Ovary (tissue), 9 donors: ENCODE data around the gene HOXD9. TPM values are rescaled to one million over a fixed set of nuclear protein-coding genes. Genes with fewer than 3 reads are reported as not detected.

Experiments used
- DNase-seq, 5 donors: peaks; one replicate each; pipeline ENCODE4 v3.0.0-alpha.2; 2019 to 2020
- H3K27ac ChIP-seq, 2 donors: fragments of 200-600 bp; one replicate each; pipeline versions ENCODE4 v1.5.1 to v1.8.0; 2019 to 2022
- H3K27me3 ChIP-seq: fragments of 200-600 bp; one replicate; pipeline ENCODE4 v1.8.0; 2022
- H3K36me3 ChIP-seq: fragments of 200-600 bp; sonication (generic); one replicate; pipeline ENCODE4 v1.5.1; 2019
- H3K4me1 ChIP-seq: one replicate; pipeline ENCODE4 v1.8.1; 2013; ENCODE audit warnings: mild to moderate bottlenecking, moderate library complexity; ENCODE audit not compliant: insufficient read depth
- H3K4me3 ChIP-seq: fragments of 200-600 bp; sonication (generic); one replicate; pipeline ENCODE4 v1.5.1; 2017
- H3K9me3 ChIP-seq, 2 donors: fragments of 200-600 bp in 1 of 2; sonication (generic) in 1 of 2; one replicate each; pipeline versions ENCODE4 v1.5.1 to v1.8.1; 2013 to 2019; ENCODE audit warnings: mild to moderate bottlenecking in 1 of 2, moderate library complexity in 1 of 2
- EP300 ChIP-seq: sonication (generic); formaldehyde crosslinking; IDR thresholded peaks from one replicate; pipeline ENCODE4 v1.6.1; 2017; ENCODE audit warnings: antibody characterized with exemption
- POLR2A ChIP-seq: fragments of 450-650 bp; IDR thresholded peaks from one replicate; pipeline ENCODE4 v1.6.1; 2017; ENCODE audit warnings: antibody characterized with exemption, mild to moderate bottlenecking, moderate library complexity
- WGBS, 3 donors: extraction: QIAGEN DNeasy Blood & Tissue Kit in 1 of 3; methylation state at CpG; one replicate each; pipeline versions ENCODE4 v1.1.5 to v1.1.7; 2013 to 2017; 5-methylcytosine and 5-hydroxymethylcytosine counted together
- intact Hi-C, 4 donors: fragments of 100-400 bp; cut with DNase I; formaldehyde crosslinking; loops; one replicate each; pipeline versions ENCODE4 v1.11.0 to v1.15.1; 2022 to 2023
- polyA plus RNA-seq, 2 donors: library from polyadenylated mRNA; stranded (reverse); fragments of 200-250 nt in 1 of 2; fragments of 350-450 nt in 1 of 2; fragmentation: Illumina TruSeq in 1 of 2; extraction: RNeasy Lipid Tissue Mini Kit (QIAGEN cat#74804) in 1 of 2; gene quantifications; one replicate each; pipeline ENCODE4 v1.2.3, GENCODE V29; 2013 to 2014
- total RNA-seq, 7 donors: library from RNA; depleted of rRNA in 2 of 7; stranded (reverse); fragments of >200 nt in 2 of 7; fragmentation: NEBNext Ultra II Directional in 3 of 7; extraction: Animal tissue kit (Norgen Biotek cat#: 25700) in 3 of 7; gene quantifications; one replicate each; pipeline versions ENCODE4 v1.1.0 to v1.2.4, GENCODE V29; 2016 to 2023
- TF ChIP-seq, protein P1 (sequence below), 3 donors: fragments of 450-650 bp in 2 of 3; fragments of 200-600 bp in 1 of 3; IDR thresholded peaks; one replicate each; pipeline versions ENCODE4 v1.5.1 to v1.8.0; 2016 to 2022; ENCODE audit warnings: antibody characterized with exemption in 3 of 3, mild to moderate bottlenecking in 1 of 3
- donor health status: DM: no; HTN: no; CAD: no; lungs with moderate emphysema.
- donor health status: DM: no; HTN: no; CAD: no.
- donor health status: Bipolar disorder and iron deficiency.
- donor health status: DM: yes; HTN: yes; CAD: no.
- donor health status: DM: no; HTN: no; CAD: no.
- donor health status: DM: yes; HTN: yes; CAD: no.

Gene HOXD9
- total and polyA plus RNA-seq, 9 donors = 9.7 to 20.6 (median 12.8) TPM

DNA sequence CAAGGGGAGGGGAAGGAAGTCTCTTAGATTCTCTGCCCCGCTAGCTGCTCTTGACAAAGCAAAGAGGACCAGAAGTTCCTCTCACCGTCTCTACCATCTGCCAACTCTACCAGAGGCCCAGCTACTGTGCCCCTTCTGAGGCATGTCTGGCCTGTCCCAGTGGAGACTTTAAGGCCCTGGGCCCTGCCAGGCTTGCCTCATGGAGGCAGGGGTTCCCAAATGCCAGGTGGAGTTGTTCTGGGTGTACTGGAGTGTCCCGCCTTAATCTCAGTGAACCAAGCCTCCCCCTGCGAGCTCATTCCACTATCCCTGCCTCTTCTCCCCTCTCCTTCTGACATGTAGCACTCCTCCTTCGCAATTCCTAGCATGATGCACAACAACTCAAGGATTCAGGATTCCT, 20.7 kb upstream of the HOXD9 start:
- Histone ChIP-seq H3K36me3 (no peaks in the 10 kb centered on the region), H3K9me3 (peaks cover 0 to 3% of the 10 kb centered on the region in 2 donors), H3K27ac (no peak overlapping the region), H3K27me3 (peaks cover 6% of the 10 kb centered on the region), H3K4me1 (no peaks in the 10 kb centered on the region), H3K4me3 (no peak overlapping the region)
- WGBS, 3 donors = 64 to 75% (median 70%) methylated on average over 5 of the region's 5 CpGs
- TF ChIP-seq, protein P1, sequence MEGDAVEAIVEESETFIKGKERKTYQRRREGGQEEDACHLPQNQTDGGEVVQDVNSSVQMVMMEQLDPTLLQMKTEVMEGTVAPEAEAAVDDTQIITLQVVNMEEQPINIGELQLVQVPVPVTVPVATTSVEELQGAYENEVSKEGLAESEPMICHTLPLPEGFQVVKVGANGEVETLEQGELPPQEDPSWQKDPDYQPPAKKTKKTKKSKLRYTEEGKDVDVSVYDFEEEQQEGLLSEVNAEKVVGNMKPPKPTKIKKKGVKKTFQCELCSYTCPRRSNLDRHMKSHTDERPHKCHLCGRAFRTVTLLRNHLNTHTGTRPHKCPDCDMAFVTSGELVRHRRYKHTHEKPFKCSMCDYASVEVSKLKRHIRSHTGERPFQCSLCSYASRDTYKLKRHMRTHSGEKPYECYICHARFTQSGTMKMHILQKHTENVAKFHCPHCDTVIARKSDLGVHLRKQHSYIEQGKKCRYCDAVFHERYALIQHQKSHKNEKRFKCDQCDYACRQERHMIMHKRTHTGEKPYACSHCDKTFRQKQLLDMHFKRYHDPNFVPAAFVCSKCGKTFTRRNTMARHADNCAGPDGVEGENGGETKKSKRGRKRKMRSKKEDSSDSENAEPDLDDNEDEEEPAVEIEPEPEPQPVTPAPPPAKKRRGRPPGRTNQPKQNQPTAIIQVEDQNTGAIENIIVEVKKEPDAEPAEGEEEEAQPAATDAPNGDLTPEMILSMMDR (IDR thresholded peaks at IDR 0.05) = no peak
- no peak for TF ChIP-seq EP300
- TF ChIP-seq POLR2A = no peak
- no peak for DNase-seq
- intact Hi-C loops = loop anchor here in 2 of 4 donors (5.0 to 10.0 kb wide), 2 partner anchors 415 to 1767 kb away; partner anchors contain the start of gene SP9 (in 1 of the 2)

DNA sequence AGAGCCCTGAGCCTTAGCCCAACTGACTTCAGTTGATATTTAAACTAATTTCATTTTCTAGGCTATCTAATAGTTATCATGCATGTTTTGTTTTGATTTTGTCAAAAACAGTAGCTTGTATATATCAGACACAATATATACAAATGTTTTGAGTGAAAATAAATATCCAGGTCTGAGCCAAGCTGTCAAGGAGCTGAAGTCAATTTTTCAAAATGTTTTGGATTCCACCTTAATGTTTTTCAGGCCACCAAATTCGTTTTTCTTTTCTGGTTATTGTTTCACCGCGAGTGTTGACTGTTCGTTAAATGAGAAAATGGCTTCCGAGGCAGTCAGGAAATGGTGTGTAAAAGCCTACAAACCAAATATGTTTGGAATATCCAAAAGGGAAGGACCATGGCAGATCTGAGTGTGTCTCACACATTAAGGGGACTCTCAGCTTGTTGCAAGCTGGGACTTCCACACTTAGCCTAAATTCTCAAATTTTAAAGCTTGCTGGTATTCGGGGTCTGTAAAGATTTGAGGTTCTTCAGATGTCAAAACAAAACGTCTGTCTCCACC, 20.1 kb upstream of the HOXD9 start:
- no peak overlapping the region for H3K27ac ChIP-seq
- 37 to 71% (median 41%) methylated on average over 7 of the region's 7 CpGs for whole genome bisulfite sequencing, 3 donors
- intact Hi-C loops = loop anchor here in 2 of 4 donors (5.0 to 10.0 kb wide), 2 partner anchors 415 to 1768 kb away; partner anchors contain the start of gene SP9 (in 1 of the 2)
- TF ChIP-seq POLR2A = no peak
- no peak for DNase-seq
- peaks cover 2% of the 10 kb centered on the region for H3K4me1 ChIP-seq
- H3K4me3 ChIP-seq = no peak overlapping the region
- H3K36me3 ChIP-seq = no peaks in the 10 kb centered on the region
- H3K9me3 ChIP-seq = peaks cover 0 to 3% of the 10 kb centered on the region in 2 donors
- H3K27me3 ChIP-seq = peaks cover 6% of the 10 kb centered on the region

DNA sequence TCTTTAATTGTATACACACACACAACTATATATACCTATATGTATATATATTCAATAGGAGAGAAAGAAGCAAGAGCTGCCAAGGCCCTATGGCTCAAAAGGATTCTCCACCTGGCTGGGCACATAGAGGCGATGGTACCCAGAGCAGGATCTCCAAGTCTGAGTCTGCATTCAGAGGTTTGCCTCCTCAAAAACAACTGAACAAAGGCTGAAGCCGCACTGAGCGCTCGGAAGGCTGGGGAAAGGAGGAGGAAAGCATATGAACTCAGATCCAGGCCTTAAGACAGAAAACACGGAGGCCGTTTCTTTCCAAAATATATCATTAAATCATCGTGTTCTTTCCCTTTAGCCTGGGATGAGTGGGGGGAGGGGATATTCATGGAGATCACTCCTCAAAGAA, 19.3 kb upstream of the HOXD9 start:
- Histone ChIP-seq H3K9me3 (peaks cover 0 to 3% of the 10 kb centered on the region in 2 donors), H3K4me1 (peaks cover 5% of the 10 kb centered on the region), H3K27ac (no peak overlapping the region), H3K27me3 (peaks cover 6% of the 10 kb centered on the region), H3K36me3 (no peaks in the 10 kb centered on the region), H3K4me3 (no peak overlapping the region)
- intact Hi-C loops = loop anchor here in 2 of 4 donors (5.0 to 10.0 kb wide), 2 partner anchors 416 to 1768 kb away; partner anchors contain the start of gene SP9 (in 1 of the 2)
- TF ChIP-seq POLR2A (no peak), EP300 (no peak)
- TF ChIP-seq, protein P1 (IDR thresholded peaks at IDR 0.05) = no peak
- DNase-seq = no peak
- 51 to 74% (median 64%) methylated on average over 7 of the region's 7 CpGs for WGBS, 3 donors

DNA sequence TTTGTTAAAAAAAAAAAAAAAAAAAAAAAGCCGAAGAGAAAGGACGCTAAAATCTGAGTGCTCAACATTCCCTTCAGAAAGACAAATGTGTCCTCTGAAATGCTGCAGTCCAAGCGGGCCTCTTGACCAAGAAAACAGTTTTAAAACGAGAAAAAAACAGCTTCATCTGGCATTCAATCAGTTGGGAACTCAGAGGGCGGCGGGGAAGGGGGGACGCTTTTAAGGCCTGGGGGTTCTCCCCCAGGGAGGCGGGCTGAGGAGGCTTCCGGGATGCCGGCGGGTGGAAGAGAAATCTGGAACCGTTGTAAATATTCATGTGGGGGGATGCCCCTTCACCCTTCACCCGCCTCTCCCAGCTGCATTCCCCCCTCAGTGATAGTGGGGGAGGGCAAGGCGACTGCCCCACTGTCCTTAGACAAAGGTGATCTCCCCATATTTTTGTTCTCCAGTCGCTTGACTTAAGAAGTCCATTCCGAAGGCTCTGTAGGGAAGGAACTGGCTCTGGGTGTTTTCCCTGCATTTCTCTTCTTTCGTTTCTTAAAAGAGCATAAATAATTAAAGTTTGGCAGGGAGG, 18.7 kb upstream of the HOXD9 start:
- intact Hi-C loops = loop anchor here in 2 of 4 donors (5.0 to 10.0 kb wide), 2 partner anchors 417 to 1769 kb away; partner anchors contain the start of gene SP9 (in 1 of the 2)
- Histone ChIP-seq H3K4me3 (peak overlapping the region; percentile 32), H3K4me1 (peaks cover 5% of the 10 kb centered on the region), H3K9me3 (peaks cover 0 to 3% of the 10 kb centered on the region in 2 donors), H3K27me3 (peaks cover 6% of the 10 kb centered on the region), H3K36me3 (no peaks in the 10 kb centered on the region), H3K27ac (no peak overlapping the region)
- DNase-seq = no peak
- WGBS, 3 donors = 11 to 19% (median 12%) methylated on average over 17 of the region's 17 CpGs
- TF ChIP-seq EP300 (no peak), POLR2A (no peak)
- TF ChIP-seq, protein P1 (IDR thresholded peaks at IDR 0.05) = no peak
